Sigmoid colon (tissue), 7 donors: ENCODE results near the gene CABLES1. TPM values are rescaled to one million over a fixed set of nuclear protein-coding genes. Genes with fewer than 3 reads are reported as not detected.

ENCODE experiments used
- DNase-seq: peaks from one replicate; pipeline ENCODE4 v3.0.0-alpha.2; 2019
- H3K27ac ChIP-seq, 4 donors: fragments of 200-600 bp; sonication (generic); one replicate each; pipeline ENCODE4 v1.5.1; 2016 to 2019; ENCODE audit warnings: mild to moderate bottlenecking in 1 of 4
- H3K27me3 ChIP-seq, 3 donors: fragments of 200-600 bp; sonication (generic); one replicate each; pipeline ENCODE4 v1.5.1; 2019; ENCODE audit warnings: mild to moderate bottlenecking in 1 of 3
- H3K36me3 ChIP-seq, 4 donors: fragments of 200-600 bp; sonication (generic); one replicate each; pipeline ENCODE4 v1.5.1; 2016 to 2019
- H3K4me1 ChIP-seq, 4 donors: fragments of 200-600 bp; sonication (generic); one replicate each; pipeline ENCODE4 v1.5.1; 2017 to 2019
- H3K4me3 ChIP-seq, 4 donors: fragments of 200-600 bp; sonication (generic); one replicate each; pipeline ENCODE4 v1.5.1; 2017 to 2019; ENCODE audit warnings: mild to moderate bottlenecking in 2 of 4, moderate library complexity in 1 of 4
- H3K9me3 ChIP-seq, 4 donors: fragments of 200-600 bp in 3 of 4; sonication (generic) in 3 of 4; one replicate each; pipeline versions ENCODE4 v1.5.1 to v1.6.1; 2013 to 2019
- CTCF ChIP-seq, 4 experiments: fragments of 450-650 bp in 3 of 4; fragments of 200-600 bp in 1 of 4; IDR thresholded peaks; one replicate each; pipeline ENCODE4 v1.5.1; 2016 to 2019; ENCODE audit warnings: antibody characterized with exemption in 4 of 4, mild to moderate bottlenecking in 3 of 4, moderate library complexity in 2 of 4
- EP300 ChIP-seq, 4 donors: sonication (generic); formaldehyde crosslinking; IDR thresholded peaks; one replicate each; pipeline ENCODE4 v1.6.1; 2017; ENCODE audit warnings: antibody characterized with exemption in 4 of 4
- POLR2A ChIP-seq, 2 donors: fragments of 450-650 bp; IDR thresholded peaks; one replicate each; pipeline ENCODE4 v1.6.1; 2016; ENCODE audit warnings: antibody characterized with exemption in 2 of 2, mild to moderate bottlenecking in 2 of 2, moderate library complexity in 2 of 2
- POLR2AphosphoS5 ChIP-seq, 4 donors: sonication (generic); formaldehyde crosslinking; IDR thresholded peaks; one replicate each; pipeline ENCODE4 v1.6.1; 2017; ENCODE audit warnings: antibody characterized with exemption in 4 of 4
- WGBS, 2 donors: extraction: QIAGEN DNeasy Blood & Tissue Kit; methylation state at CpG; one replicate each; pipeline ENCODE4 v1.1.7; 2013; 5-methylcytosine and 5-hydroxymethylcytosine counted together
- intact Hi-C: fragments of 100-400 bp; cut with DNase I; formaldehyde crosslinking; loops from one replicate; pipeline ENCODE4 v1.15.1; 2023
- polyA plus RNA-seq, 3 donors: library from polyadenylated mRNA; stranded (reverse); fragments of 200-250 nt; gene quantifications; one replicate each; pipeline ENCODE4 v1.2.3, GENCODE V29; 2013
- total RNA-seq, 4 donors: library from RNA; depleted of rRNA; stranded (reverse); fragments of >200 nt; gene quantifications; one replicate each; pipeline ENCODE4 v1.1.0, GENCODE V29; 2016
- donor health status: healthy with polysubstance abuse.
- donor health status: Bipolar disorder and iron deficiency.
- donor health status: healthy.

The CABLES1 gene
- total and polyA plus RNA-seq, 7 donors: 1.9 to 7.2 (median 3.9) TPM

DNA sequence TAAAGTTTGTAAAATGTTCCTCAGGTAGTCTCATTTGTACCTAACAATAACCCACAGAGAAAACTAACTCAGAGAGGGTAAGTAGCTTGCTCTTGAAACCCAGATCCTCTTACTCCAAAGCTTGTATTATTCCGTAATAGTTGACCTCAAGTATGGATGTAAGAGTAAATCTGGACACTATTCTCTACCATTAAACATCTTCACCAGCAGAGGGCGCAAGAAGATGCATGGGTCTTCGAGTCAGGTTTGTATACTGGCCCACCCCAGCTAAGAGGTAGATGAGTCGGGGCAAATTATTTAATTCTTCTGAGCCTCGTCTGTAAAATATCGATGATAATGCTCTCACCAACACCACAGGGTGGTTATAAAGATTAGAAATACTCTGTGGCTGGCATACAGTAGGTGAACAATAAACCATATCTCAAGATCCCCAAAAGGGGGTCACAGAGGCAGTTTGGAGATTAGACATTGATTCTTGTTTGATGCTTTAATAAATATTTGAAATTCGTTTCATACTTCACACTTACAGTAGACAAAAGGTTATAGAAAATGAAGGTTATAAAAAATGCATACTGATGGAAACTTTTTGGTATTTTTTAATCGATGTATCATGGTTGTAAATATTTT, 3.5 kb upstream of the CABLES1 start:
- no peak overlapping the region for H3K4me3 ChIP-seq
- no peaks in the 10 kb centered on the region for H3K9me3 ChIP-seq
- H3K4me1 ChIP-seq: peaks cover 0 to 18% (median 16%) of the 10 kb centered on the region in 4 donors
- no peaks in the 10 kb centered on the region for H3K36me3 ChIP-seq
- H3K27me3 ChIP-seq: peaks cover 0 to 15% (median 0%) of the 10 kb centered on the region in 3 donors
- H3K27ac ChIP-seq: no peak overlapping the region
- peak; percentile 78 for DNase-seq
- 16 to 26% methylated on average over 8 of the region's 8 CpGs for WGBS, 2 donors
- intact Hi-C loops: loop anchor here (1.0 to 10.0 kb wide), 3 partner anchors 197 to 280 kb away; partner anchors contain the start of gene RBBP8
- TF ChIP-seq CTCF (IDR thresholded peaks at IDR 0.05): peak; percentile 59 to 79 (median 68)
- no peak for TF ChIP-seq POLR2AphosphoS5 (IDR thresholded peaks at IDR 0.05)

DNA sequence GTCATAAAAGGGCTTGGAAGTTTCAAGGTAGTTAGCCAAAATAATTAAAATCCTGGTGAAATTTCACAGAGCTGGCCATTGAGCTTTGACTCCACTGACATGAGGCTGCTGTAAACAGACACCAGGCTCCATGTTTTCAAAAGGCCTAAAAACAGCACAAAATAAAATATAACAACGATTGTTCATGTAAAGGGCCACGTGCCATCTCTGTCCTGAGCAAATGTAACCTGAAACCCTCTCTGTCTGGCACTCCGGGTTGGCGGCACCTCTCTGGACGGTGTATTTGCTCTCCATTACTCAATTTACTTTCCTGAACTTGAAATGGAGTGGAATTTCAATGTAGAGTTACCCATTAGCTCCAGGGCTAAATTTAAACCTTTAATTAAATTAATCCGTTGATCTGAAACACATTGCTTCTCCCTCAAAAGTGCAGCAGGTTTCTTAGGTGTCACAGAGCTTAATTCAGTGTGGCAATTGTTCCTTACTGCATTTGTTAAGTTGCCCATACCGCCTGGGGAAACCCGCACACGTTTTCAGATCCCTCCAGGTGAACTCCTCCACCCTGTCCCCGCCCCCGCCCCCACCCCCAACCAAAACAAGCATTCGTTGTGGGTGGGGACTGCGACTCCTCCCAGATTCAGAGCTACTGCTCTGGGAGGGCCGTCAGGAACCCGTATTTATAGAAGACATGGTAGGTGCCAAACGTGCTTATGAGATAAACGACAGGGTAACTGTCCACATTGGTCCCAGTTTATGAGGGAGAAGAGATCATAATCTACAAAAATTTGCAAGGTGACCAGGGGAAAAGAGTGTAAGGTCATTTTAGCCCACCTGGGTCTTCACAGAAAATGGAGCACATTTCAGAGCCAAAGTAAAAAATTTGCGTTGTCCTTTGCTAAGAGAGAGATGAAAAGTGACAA, 1.2 kb upstream of the CABLES1 start:
- TF ChIP-seq EP300 (IDR thresholded peaks at IDR 0.05): no peak
- no peak for TF ChIP-seq POLR2AphosphoS5 (IDR thresholded peaks at IDR 0.05)
- TF ChIP-seq POLR2A (IDR thresholded peaks at IDR 0.05): no peak
- no peak for TF ChIP-seq CTCF (IDR thresholded peaks at IDR 0.05)
- peaks cover 0 to 26% (median 21%) of the 10 kb centered on the region in 4 donors for H3K4me1 ChIP-seq
- H3K27me3 ChIP-seq: peaks cover 0 to 12% (median 0%) of the 10 kb centered on the region in 3 donors
- H3K36me3 ChIP-seq: no peaks in the 10 kb centered on the region
- peak overlapping the region in 3 of 4 donors; percentile 66 to 76 (median 67) for H3K4me3 ChIP-seq
- no peak for DNase-seq
- intact Hi-C loops: loop anchor here (10.0 kb wide), 1 partner anchor 199 kb away; the partner anchor contains the start of gene RBBP8
- peak overlapping the region in 2 of 4 donors; percentile 70 to 79 for H3K27ac ChIP-seq
- 12 to 34% methylated on average over 18 of the region's 18 CpGs for WGBS, 2 donors
- no peaks in the 10 kb centered on the region for H3K9me3 ChIP-seq

GRCh38 chr18:23135550-23136325, 453 bp downstream of the CABLES1 start:
- Histone ChIP-seq H3K27ac (peak overlapping the region; percentile 61 to 79 (median 72)), H3K4me1 (peaks cover 0 to 26% (median 21%) of the 10 kb centered on the region in 4 donors), H3K27me3 (peaks cover 0 to 12% (median 0%) of the 10 kb centered on the region in 3 donors), H3K4me3 (peak overlapping the region; percentile 47 to 76 (median 66)), H3K9me3 (no peaks in the 10 kb centered on the region), H3K36me3 (no peaks in the 10 kb centered on the region)
- WGBS, 2 donors: 0 to 1% methylated on average over 134 of the region's 134 CpGs
- intact Hi-C loops: loop anchor here (1.0 to 10.0 kb wide), 4 partner anchors 92 to 367 kb away; partner anchors contain the start of genes RBBP8 and RMC1
- no peak for TF ChIP-seq POLR2AphosphoS5 (IDR thresholded peaks at IDR 0.05)
- no peak for TF ChIP-seq POLR2A (IDR thresholded peaks at IDR 0.05)
- no peak for TF ChIP-seq CTCF (IDR thresholded peaks at IDR 0.05)
- no peak for TF ChIP-seq EP300 (IDR thresholded peaks at IDR 0.05)
- DNase-seq: no peak

DNA sequence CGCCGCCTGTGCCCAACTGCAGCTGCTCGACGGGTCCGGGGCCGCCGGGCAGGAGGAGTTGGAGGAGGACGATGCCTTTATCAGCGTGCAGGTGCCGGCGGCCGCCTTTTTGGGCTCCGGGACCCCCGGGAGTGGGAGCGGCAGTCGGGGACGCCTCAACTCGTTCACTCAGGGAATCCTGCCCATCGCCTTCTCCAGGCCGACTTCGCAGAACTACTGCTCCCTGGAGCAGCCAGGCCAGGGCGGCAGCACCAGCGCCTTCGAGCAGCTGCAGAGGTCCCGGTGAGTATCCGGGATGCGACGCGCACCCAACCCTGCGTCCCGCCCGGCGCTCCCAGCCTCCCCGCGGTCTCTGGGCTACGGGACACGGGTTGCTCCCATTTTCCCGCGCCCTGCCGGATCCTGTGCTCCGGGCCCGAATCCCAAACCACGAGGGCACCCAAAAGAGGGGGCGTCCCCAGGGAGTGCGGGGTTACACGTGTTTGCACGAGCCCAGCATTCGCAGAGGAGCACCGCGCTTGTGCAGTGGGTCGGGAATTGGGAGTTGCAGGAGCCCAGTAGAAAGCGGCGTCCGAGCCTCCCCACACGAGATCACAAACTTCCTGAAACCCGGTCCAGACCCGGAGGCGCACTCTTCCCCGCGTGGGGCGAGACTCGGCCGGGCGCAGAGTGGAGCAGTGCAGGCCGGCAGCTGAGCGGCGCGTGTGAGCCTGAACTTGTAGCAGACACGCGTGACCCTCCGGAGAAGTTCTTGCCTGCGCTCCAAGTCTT, 1.2 kb downstream of the CABLES1 start:
- no peaks in the 10 kb centered on the region for H3K9me3 ChIP-seq
- H3K4me3 ChIP-seq: peak overlapping the region; percentile 32 to 76 (median 66)
- H3K27me3 ChIP-seq: peaks cover 0 to 12% (median 0%) of the 10 kb centered on the region in 3 donors
- no peaks in the 10 kb centered on the region for H3K36me3 ChIP-seq
- H3K4me1 ChIP-seq: peaks cover 0 to 32% (median 23%) of the 10 kb centered on the region in 4 donors
- intact Hi-C loops: loop anchor here (1.0 to 10.0 kb wide), 4 partner anchors 91 to 366 kb away; partner anchors contain the start of genes RBBP8 and RMC1
- peak overlapping the region; percentile 61 to 75 (median 72) for H3K27ac ChIP-seq
- WGBS, 2 donors: 8 to 15% methylated on average over 72 of the region's 72 CpGs
- DNase-seq: no peak
- TF ChIP-seq EP300 (IDR thresholded peaks at IDR 0.05) (no peak), POLR2AphosphoS5 (IDR thresholded peaks at IDR 0.05) (peak in 1 of 4 donors; percentile 7)
